Cardiac muscle cell (in vitro differentiated cells and primary cell): ENCODE measurements around the gene PPM1H. TPM values are rescaled to one million over a fixed set of nuclear protein-coding genes. Genes with fewer than 3 reads are reported as not detected.
A peak's percentile ranks its signal among the peaks of the same experiment; 100 is the strongest.

Source experiments
- DNase-seq, 2 donors: peaks; one replicate each; pipeline versions ENCODE4 v3.0.0 to v3.0.0-alpha.2; 2010 to 2017; ENCODE audit warnings: low read depth in 1 of 2, low spot score in 1 of 2
- H3K27ac ChIP-seq: fragments of 200-600 bp; sonication (generic); 2 replicates; pipeline ENCODE4 v1.5.1; 2016
- H3K27me3 ChIP-seq: fragments of 200-600 bp; sonication (generic); 2 replicates; pipeline ENCODE4 v1.6.0; 2016; ENCODE audit warnings: control low read depth
- H3K36me3 ChIP-seq: fragments of 200-600 bp; sonication (generic); 2 replicates; pipeline ENCODE4 v1.5.1; 2016; ENCODE audit warnings: control low read depth
- H3K4me1 ChIP-seq: fragments of 200-600 bp; sonication (generic); 2 replicates; pipeline ENCODE4 v1.8.1; 2017; ENCODE audit warnings: low read depth, mild to moderate bottlenecking, mixed run types
- H3K4me3 ChIP-seq: fragments of 200-600 bp; sonication (generic); 2 replicates; pipeline ENCODE4 v1.5.1; 2016; ENCODE audit warnings: mild to moderate bottlenecking
- H3K9me3 ChIP-seq: fragments of 200-600 bp; sonication (generic); 2 replicates; pipeline ENCODE4 v1.5.1; 2017; ENCODE audit warnings: low read depth, mild to moderate bottlenecking, control low read depth
- CTCF ChIP-seq: IDR thresholded peaks from 2 replicates; pipeline ENCODE4 v1.5.1; 2012; ENCODE audit warnings: low read depth, mild to moderate bottlenecking, low read length
- polyA plus RNA-seq: library from polyadenylated mRNA; unstranded; fragments of >200 nt; fragmentation: Nextera tagmentation; extraction: Ambion mirVana; gene quantifications from 2 replicates; pipeline ENCODE4 v1.2.1, GENCODE V29; 2016
- total RNA-seq: library from RNA; depleted of rRNA; stranded (reverse); fragments of >200 nt; gene quantifications from 2 replicates; pipeline ENCODE4 v1.2.3, GENCODE V29; 2016

The PPM1H gene
- total and polyA plus RNA-seq, 2 experiments from 2014 or later = 2.9 to 3.3 TPM

DNA sequence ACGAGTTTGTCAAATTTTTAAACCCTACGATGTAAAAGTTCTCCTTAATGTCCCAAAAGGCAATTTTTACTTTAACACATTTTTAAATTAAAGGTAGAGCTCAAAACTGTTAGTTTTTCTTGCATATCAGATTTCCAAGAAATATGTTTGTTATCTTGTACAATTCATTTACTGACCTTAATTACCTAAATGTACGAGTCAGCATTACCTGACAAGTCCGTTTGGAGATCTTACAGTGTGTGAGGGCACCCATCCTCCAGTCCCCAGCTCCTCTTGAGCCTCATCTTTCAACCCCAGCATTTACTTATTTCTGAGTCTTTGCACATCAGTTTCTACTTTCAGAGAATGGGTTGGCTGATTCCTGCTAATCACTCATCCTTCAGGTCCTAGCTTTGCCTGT is 23.7 kb downstream of the PPM1H start:
- Histone ChIP-seq H3K27ac (no peak overlapping the region), H3K4me1 (peaks cover 11% of the 10 kb centered on the region), H3K9me3 (no peaks in the 10 kb centered on the region), H3K36me3 (no peaks in the 10 kb centered on the region), H3K4me3 (no peak overlapping the region), H3K27me3 (peaks cover 65% of the 10 kb centered on the region)
- TF ChIP-seq CTCF = no peak
- no peak for DNase-seq

DNA sequence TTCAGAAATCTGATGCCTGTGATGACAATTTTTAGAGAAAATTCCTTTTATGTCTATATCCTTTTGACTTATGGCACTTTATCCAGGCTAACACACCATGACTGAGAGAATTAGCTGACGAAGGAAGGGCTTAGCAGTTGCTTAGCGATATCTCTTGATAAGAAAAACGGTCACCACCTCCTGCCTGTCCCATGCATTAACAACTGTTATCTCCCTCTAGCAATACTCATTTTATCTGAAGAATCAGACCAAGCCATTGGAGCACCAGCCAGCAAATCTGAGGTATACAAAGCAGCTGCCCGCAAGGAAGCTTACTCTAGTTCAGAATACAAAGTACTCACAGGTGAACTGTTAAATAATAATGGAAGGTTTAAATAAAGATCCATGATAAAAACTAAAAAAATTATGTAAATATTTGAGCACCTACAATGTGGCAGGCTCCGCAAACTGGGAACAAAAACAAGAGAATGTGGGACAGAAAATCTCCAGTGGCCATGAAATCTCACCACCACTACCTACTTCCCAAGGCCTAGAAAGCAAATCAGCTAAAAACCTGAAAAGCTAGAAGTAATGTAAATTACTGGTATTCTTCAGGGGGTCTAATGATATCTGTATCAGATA is 24.3 kb downstream of the PPM1H start:
- no peak overlapping the region for H3K27ac ChIP-seq
- peaks cover 11% of the 10 kb centered on the region for H3K4me1 ChIP-seq
- peak in 1 of 2 donors; percentile 15 for DNase-seq
- H3K9me3 ChIP-seq = no peaks in the 10 kb centered on the region
- peaks cover 71% of the 10 kb centered on the region for H3K27me3 ChIP-seq
- no peak for TF ChIP-seq CTCF
- no peaks in the 10 kb centered on the region for H3K36me3 ChIP-seq
- no peak overlapping the region for H3K4me3 ChIP-seq

- Histone ChIP-seq H3K27ac (no peak overlapping the region), H3K9me3 (no peaks in the 10 kb centered on the region), H3K4me1 (peaks cover 11% of the 10 kb centered on the region), H3K36me3 (no peaks in the 10 kb centered on the region), H3K4me3 (no peak overlapping the region), H3K27me3 (peaks cover 80% of the 10 kb centered on the region)
- TF ChIP-seq CTCF = no peak
- no peak for DNase-seq
These were observed 25.6 kb downstream of the PPM1H start for GRCh38 chr12:62909340-62909739.

DNA sequence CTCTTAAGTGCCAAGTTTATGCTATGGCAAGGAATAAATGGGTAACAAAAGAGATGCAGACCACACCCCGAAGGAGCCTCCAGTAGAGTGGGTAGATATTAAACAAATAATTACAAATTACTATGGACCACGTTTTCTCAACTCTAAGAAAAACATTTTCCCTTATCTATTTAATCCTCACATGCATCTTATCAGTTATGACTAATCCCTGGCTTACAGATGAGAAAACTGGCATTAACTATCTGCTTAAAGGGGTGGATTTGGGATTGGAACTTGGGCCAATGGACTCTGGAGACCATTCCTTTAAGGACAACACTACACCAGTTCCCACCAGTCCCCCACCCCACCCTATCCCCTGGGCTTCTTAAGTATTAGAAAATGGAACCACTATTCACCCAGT is 26.3 kb downstream of the PPM1H start:
- Histone ChIP-seq H3K27ac (no peak overlapping the region), H3K27me3 (peaks cover 74% of the 10 kb centered on the region), H3K9me3 (no peaks in the 10 kb centered on the region), H3K36me3 (no peaks in the 10 kb centered on the region), H3K4me3 (no peak overlapping the region), H3K4me1 (peaks cover 11% of the 10 kb centered on the region)
- TF ChIP-seq CTCF = no peak
- DNase-seq = no peak

- Histone ChIP-seq H3K27ac (no peak overlapping the region), H3K27me3 (peaks cover 65% of the 10 kb centered on the region), H3K4me3 (no peak overlapping the region), H3K4me1 (peaks cover 11% of the 10 kb centered on the region), H3K9me3 (no peaks in the 10 kb centered on the region), H3K36me3 (no peaks in the 10 kb centered on the region)
- no peak for TF ChIP-seq CTCF
- DNase-seq = no peak
These were observed 27.4 kb downstream of the PPM1H start for GRCh38 chr12:62907561-62907960.
